ENCODE data around the gene PLA2G1B.
"Not testable (repeated sequence)": the region's sequence is repeated elsewhere in the genome, so short reads cannot be mapped to it uniquely, and the experiment has no call there.

PLA2G1B gene

DNA sequence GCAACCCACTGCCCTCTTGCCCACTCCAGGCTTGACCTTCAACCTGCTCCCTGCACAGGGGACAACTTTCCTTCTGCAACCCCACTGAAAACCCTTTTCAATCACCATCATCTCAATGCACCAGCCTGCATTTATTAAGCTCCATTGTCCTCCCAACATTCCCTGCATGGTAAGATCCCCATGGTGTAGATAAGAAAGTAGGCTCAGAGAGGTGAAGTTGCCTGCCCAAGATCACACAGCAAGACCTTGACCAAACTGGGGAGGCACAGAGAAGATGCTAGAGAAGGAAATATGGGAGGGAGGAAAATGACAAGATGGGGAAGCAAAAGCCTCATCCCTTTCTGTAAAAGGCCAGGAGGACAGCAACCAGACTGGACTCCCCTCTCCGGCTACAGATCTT lies 31.5 kb upstream of the PLA2G1B start:
- no peak for DNase-seq (ENCODE audit: low read depth, low spot score)

GRCh38 chr12:120358412-120359100 lies 31.0 kb upstream of the PLA2G1B start:
- DNase-seq (ENCODE audit: low read depth, low spot score) = no peak

- no peak for DNase-seq (ENCODE audit: low read depth, low spot score)
These were observed 29.5 kb upstream of the PLA2G1B start for GRCh38 chr12:120357104-120357503.

GRCh38 chr12:120356567-120357030 lies 29.0 kb upstream of the PLA2G1B start:
- no peak for DNase-seq (ENCODE audit: low read depth, low spot score)

- DNase-seq (ENCODE audit: low read depth, low spot score) = no peak
These were observed 26.2 kb upstream of the PLA2G1B start for GRCh38 chr12:120353556-120354317.

GRCh38 chr12:120353136-120353535 lies 25.6 kb upstream of the PLA2G1B start:
- DNase-seq (ENCODE audit: low read depth, low spot score) = no peak

DNA sequence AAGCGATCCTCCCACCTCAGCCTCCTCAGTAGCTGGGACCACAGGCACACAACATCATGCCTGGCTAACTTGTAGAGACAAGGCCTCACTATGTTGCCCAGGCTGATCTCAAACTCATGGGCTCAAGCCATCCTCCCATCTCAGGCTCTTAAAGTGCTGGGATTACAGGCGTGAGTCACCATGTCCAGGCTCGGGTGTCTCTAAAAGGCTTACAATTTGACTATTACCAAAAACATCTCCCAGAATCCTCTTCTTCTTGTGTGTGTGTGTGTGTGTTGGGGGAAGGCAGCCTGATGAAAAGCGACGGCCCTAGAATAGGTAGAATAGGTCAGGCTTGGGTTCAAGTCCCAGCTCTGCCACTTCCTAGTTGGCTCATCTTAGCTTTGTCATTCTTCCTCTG lies 24.5 kb upstream of the PLA2G1B start:
- no peak for DNase-seq (ENCODE audit: low read depth, low spot score)

DNA sequence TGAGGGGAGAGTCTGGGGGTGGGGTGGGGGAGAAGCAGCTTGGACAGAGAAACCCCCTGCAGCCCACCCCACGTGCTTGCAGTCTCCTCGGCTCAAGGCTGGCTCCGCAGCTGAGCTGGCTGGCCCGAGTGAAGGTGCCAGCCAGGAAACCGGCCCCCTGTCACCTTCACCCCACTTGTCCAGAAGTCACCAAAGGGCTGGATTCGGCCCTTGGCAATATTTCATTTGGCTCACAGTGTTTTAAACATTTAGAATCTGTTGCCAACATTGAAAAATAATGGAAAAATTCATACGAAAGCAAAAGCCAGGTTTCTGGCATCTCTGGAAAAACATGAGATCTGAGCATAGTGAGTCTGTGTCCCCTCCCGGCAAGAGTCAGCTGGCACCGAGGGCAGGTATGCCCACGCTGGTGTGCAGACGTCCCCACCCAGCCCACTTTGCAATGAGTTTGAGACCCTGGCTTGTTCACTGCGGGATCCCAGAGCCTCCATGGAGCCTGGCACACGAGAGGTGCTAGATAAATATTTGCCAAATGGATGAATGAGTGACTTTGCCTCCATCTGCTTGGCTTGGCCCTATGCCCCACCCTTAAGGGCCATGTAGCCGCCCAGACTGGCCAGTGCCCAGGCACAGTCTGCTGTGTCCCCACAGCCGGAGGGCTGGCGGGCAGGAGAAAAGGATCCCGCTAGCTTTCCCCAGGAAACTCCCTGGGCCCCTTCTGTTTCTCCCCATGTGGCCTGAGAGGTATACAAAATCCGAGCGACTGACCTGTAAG lies 23.2 kb upstream of the PLA2G1B start:
- no peak for DNase-seq (ENCODE audit: low read depth, low spot score)

DNA sequence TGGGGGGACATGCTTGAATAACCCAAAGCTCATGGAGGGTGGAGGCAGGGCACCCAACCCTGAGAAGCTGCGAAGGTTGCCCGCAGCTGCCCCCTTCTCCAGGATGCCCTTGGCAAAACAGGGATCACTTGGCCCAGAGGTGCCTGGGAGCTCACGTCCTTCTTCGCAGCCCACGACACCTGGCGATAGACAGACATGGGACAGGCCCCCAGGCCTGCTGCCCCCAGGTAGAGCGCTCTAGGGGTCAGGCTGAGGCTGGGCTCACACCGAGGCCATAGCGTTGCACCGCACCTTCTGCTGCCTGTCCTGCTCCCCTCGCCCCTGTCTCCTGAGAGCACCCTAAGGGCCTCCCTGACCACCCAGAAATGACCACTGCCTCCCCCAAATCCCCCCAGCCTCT lies 20.2 kb upstream of the PLA2G1B start:
- DNase-seq (ENCODE audit: low read depth, low spot score) = no peak

GRCh38 chr12:120346681-120347080 lies 19.1 kb upstream of the PLA2G1B start:
- no peak for DNase-seq (ENCODE audit: low read depth, low spot score)

- DNase-seq (ENCODE audit: low read depth, low spot score) = no peak
These were observed 18.5 kb upstream of the PLA2G1B start for GRCh38 chr12:120346031-120346430.

GRCh38 chr12:120343692-120344091 lies 16.1 kb upstream of the PLA2G1B start:
- no peak for DNase-seq (ENCODE audit: low read depth, low spot score)

- no peak for DNase-seq (ENCODE audit: low read depth, low spot score)
These were observed 15.5 kb upstream of the PLA2G1B start for GRCh38 chr12:120343039-120343537.

DNA sequence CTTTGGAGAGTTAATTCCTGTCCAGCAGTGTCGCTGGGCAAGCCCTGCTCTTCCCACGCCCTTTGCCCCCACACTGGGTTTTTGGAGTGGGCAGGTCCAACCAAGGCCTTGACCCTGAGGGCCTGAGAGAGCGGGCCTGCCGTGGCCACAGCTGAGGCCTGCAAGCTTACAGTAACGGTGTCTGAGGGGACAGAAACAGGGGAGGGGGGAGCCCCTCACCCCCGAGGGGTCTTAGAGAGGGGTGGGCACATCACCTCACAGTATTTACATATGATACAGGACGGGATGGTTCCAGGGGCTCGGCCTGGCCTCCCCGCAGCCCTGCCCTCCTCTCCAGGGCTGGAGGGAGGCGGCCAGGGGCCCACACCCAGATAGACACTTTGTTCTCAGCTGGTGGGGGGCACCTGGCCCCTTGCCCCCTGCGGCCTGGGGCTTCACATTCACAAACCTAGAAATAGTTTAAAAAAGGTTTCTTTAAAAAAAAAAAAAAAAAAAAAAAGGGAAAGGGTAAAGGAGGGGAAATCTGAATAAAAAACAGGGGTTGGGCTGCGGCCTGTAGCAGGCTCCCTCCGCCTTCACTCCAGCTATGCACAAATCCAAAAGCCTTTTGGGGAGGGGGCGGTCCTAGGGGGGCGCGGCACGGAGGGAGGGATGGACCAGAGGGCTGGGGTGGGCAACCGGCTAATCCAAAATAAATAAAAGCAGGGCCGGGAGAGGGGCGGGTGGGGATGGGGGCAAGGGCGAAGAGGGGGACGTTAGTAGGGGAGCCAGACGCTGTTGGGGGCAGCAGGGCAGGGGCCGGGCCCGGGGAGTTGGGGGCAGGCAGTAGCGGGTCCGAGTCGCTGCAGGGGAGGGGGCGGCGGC lies 14.8 kb upstream of the PLA2G1B start:
- DNase-seq (ENCODE audit: low read depth, low spot score) = no peak

GRCh38 chr12:120339256-120339655 lies 11.7 kb upstream of the PLA2G1B start:
- DNase-seq (ENCODE audit: low read depth, low spot score) = no peak

- DNase-seq (ENCODE audit: low read depth, low spot score) = no peak
These were observed 10.2 kb upstream of the PLA2G1B start for GRCh38 chr12:120337730-120338129.

DNA sequence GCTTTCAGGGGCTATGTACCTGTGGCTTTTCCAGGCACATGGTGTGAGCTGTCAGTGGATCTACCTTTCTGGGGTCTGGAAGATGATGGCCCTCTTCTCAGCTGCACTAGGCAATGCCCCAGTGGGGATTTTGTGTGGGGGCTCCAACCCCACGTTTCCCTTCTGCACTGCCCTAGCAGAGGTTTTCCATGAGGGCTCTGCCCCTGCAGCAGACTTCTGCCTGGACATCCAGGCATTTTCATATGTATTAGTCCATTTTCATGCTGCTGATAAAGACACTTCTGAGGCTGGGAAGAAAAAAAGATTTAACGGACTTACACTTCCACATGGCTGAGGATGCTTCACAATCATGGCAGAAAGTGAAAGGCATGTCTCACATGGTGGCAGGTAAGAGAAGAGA lies 8.8 kb upstream of the PLA2G1B start:
- DNase-seq (ENCODE audit: low read depth, low spot score) = not testable (repeated sequence)

DNA sequence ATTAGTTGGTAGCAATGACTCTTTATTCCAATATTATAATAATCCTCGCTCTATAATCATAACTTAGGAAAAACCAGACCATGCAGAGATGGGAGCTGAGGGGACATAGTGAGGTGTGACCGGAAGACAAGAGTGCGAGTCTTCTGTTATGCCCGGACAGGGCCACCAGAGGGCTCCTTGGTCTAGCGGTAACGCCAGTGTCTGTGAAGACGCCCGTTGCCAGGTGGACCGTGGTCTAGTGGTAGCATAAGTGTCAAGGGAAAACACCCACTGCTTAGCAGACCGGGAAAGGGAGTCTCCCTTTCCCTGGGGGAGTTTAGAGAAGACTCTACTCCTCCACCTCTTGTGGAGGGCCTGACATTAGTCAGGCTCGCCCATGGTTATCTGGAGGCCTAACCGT lies 7.9 kb upstream of the PLA2G1B start:
- not testable (repeated sequence) for DNase-seq (ENCODE audit: low read depth, low spot score)

DNA sequence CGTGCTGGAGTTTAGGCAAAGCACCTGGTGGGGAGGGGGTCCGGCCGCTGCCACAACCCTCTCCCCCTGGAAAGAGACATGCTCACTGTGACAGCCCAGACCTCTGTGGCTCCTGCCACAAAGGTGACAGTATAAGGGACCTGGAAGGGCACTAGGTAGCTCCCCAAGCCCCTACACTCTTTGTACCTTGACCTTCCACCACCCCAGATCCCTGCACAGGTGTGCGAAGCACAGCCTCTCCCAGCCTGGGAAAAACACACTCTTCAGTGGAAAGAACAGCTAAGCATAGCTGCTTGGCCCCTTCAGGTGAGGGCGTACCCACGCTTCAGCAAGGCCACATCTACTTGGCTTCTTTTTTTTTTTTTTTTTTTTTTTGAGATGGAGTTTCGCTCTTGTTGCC lies 4.9 kb upstream of the PLA2G1B start:
- DNase-seq (ENCODE audit: low read depth, low spot score) = no peak

DNA sequence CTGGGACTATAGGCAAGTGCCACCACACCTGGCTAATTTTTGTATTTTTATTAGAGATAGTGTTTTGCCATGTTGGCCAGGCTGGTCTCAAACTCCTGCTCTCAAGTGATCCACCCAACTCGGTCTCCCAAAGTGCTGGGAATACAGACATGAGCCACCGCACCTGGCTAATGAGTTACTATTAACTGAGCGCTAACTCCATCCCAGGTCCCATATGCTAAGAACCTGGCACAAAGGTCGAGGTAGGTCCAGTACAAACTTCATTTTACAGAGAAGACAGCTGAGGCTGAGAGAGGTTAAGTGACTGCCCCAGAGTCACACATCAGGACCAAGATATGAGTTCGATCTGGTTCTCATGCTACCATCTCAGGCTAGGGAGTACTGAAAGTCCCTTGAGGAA lies 4.5 kb upstream of the PLA2G1B start:
- DNase-seq (ENCODE audit: low read depth, low spot score) = no peak

DNA sequence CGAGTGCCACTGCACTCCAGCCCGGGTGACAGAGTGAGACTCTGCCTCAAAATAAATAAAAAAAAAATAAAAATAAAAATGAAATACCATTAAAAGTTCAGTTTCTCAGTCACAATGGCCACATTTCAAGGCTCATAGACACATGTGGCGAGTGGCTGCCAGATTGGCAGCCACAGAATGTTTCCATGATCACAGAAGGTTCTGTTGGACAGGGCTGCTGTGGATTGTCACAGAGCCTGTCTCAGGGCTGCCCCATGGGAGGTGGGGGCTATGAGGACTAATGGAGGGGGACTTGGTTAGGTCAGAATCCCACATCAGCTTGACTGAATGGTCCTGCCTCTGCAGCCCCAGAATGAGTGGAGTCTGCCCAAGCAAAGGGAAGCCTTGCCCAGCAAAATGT lies 3.8 kb upstream of the PLA2G1B start:
- DNase-seq (ENCODE audit: low read depth, low spot score) = no peak

Measured in iPS DF 19.7 (cell line).